ENCODE data around the gene KDM2B. TPM values are rescaled to one million over a fixed set of nuclear protein-coding genes. Genes with fewer than 3 reads are reported as not detected.

Gene KDM2B
- polyA plus RNA-seq, 1 of the 3 experiments (the other 2 are of a cell fraction), result 11.5 TPM

- TF ChIP-seq ZBTB33 (IDR thresholded peaks at IDR 0.05; ENCODE audit: borderline replicate concordance, low read depth) (no peak), IRF3 (IDR thresholded peaks at IDR 0.05; ENCODE audit: low read depth, low read length) (no peak), USF1 (IDR thresholded peaks at IDR 0.05; ENCODE audit: borderline replicate concordance, low read depth) (no peak), NRF1 (IDR thresholded peaks at IDR 0.05; ENCODE audit: low read depth, low read length) (no peak), TCF12 (IDR thresholded peaks at IDR 0.05) (no peak), TAF1 (IDR thresholded peaks at IDR 0.05; ENCODE audit: borderline replicate concordance, low read depth, low read length) (no peak), GATA2 (CRISPR knock-in tag; IDR thresholded peaks at IDR 0.05) (no peak)
Observed at GRCh38 chr12:121600702-121601336, 20.0 kb upstream of the KDM2B start (continued).

- H4K20me1 ChIP-seq (ENCODE audit: insufficient read depth), result no peaks in the 10 kb centered on the region
- no peaks in the 10 kb centered on the region for H3K79me2 ChIP-seq (ENCODE audit: insufficient read depth)
- no peak overlapping the region for H3K4me2 ChIP-seq
- no peak overlapping the region for H3K9ac ChIP-seq
- no peaks in the 10 kb centered on the region for H3K4me1 ChIP-seq (ENCODE audit: control insufficient read depth in 1 of 2, insufficient read depth in 2 of 2, low read depth in 1 of 2, low read length in 1 of 2)
- WGBS (ENCODE audit: low lambda C conversion rate), result 95% methylated on average over 5 of the region's 5 CpGs
- H3K4me3 ChIP-seq (ENCODE audit: low read depth in 2 of 2, low read length in 1 of 2), result no peak overlapping the region
- ChIA-PET CTCF (no interaction called here), POLR2A (no interaction called here)
- H2AFZ ChIP-seq (ENCODE audit: low read depth), result no peak overlapping the region
- H3K9me2 ChIP-seq, result no peaks in the 10 kb centered on the region
- TF ChIP-seq TEAD4 (IDR thresholded peaks at IDR 0.05; ENCODE audit: borderline replicate concordance, insufficient read depth) (no peak), JUND (IDR thresholded peaks at IDR 0.05) (no peak), FOSL2 (IDR thresholded peaks at IDR 0.05; ENCODE audit: borderline replicate concordance, low read depth) (no peak), CHD2 (IDR thresholded peaks at IDR 0.05; ENCODE audit: low read length, partially characterized antibody) (no peak), ZBTB33 (IDR thresholded peaks at IDR 0.05; ENCODE audit: borderline replicate concordance, low read depth) (no peak), RFX5 (IDR thresholded peaks at IDR 0.05; ENCODE audit: low read length) (no peak), MAX (IDR thresholded peaks at IDR 0.05; ENCODE audit: low read depth) (no peak), GABPA (IDR thresholded peaks at IDR 0.05; ENCODE audit: low read depth) (no peak), IRF3 (IDR thresholded peaks at IDR 0.05; ENCODE audit: low read depth, low read length) (no peak), NFIC (IDR thresholded peaks at IDR 0.05; ENCODE audit: borderline replicate concordance) (no peak), RXRA (IDR thresholded peaks at IDR 0.05; ENCODE audit: borderline replicate concordance, low read depth) (no peak), POLR2AphosphoS5 (IDR thresholded peaks at IDR 0.05; ENCODE audit: low read depth, low read length) (no peak), FOXM1 (IDR thresholded peaks at IDR 0.05; ENCODE audit: low read depth) (no peak), RCOR1 (IDR thresholded peaks at IDR 0.05; ENCODE audit: low read length) (no peak)
- DNase-seq, result no peak
- H3F3A ChIP-seq (replicated peaks; ENCODE audit: insufficient read depth), result peaks cover 4% of the 10 kb centered on the region
- H3K9me3 ChIP-seq, result no peaks in the 10 kb centered on the region
- H3K36me3 ChIP-seq (replicated peaks in 1 of 2; ENCODE audit: control insufficient read depth in 1 of 2, insufficient read depth in 2 of 2, low read length in 1 of 2), result no peaks in the 10 kb centered on the region
- no peak overlapping the region for H3K27ac ChIP-seq (ENCODE audit: low read depth in 2 of 2, low read length in 1 of 2)
- no peaks in the 10 kb centered on the region for H3K27me3 ChIP-seq (ENCODE audit: insufficient read depth)
Observed at GRCh38 chr12:121596526-121596925, 15.7 kb upstream of the KDM2B start.

Measured in SK-N-SH (cell line).